CD14-positive monocyte (primary cell): Measurements from ENCODE around the gene PITPNM1. TPM values are rescaled to one million over a fixed set of nuclear protein-coding genes. Genes with fewer than 3 reads are reported as not detected.
A peak's percentile ranks its signal among the peaks of the same experiment; 100 is the strongest.

ENCODE experiments used
- DNase-seq, 3 donors: peaks; one replicate each; pipeline ENCODE4 v3.0.0-alpha.2; 2011 to 2022
- H2AFZ ChIP-seq: 2 replicates; pipeline ENCODE4 v1.6.0; 2012; ENCODE audit warnings: mild to moderate bottlenecking, low read depth, low read length, inconsistent platforms; ENCODE audit not compliant: insufficient read depth, poor library complexity, severe bottlenecking
- H3K27ac ChIP-seq, 2 donors: 1 replicate in 1 of 2; 2 replicates in 1 of 2; pipeline ENCODE4 v1.5.1; 2012 to 2013; ENCODE audit warnings: low read length in 2 of 2, control low read depth in 1 of 2, inconsistent platforms in 1 of 2, low read depth in 1 of 2, mild to moderate bottlenecking in 1 of 2
- H3K27me3 ChIP-seq, 2 donors: one replicate each; pipeline versions ENCODE4 v1.6.0 to v1.6.1; 2011 to 2013; ENCODE audit warnings: low read length in 2 of 2; ENCODE audit not compliant: control insufficient read depth in 2 of 2, insufficient read depth in 2 of 2
- H3K36me3 ChIP-seq, 2 donors: replicated peaks in 1 of 2; 1 replicate in 1 of 2; 2 replicates in 1 of 2; pipeline versions ENCODE4 v1.5.1 to v1.6.1; 2012 to 2013; ENCODE audit warnings: low read length in 2 of 2, control low read depth in 1 of 2, inconsistent platforms in 1 of 2, mild to moderate bottlenecking in 1 of 2; ENCODE audit not compliant: insufficient read depth in 2 of 2, control insufficient read depth in 1 of 2
- H3K4me1 ChIP-seq, 2 donors: 1 replicate in 1 of 2; 2 replicates in 1 of 2; pipeline versions ENCODE4 v1.5.1 to v1.6.1; 2012 to 2013; ENCODE audit warnings: low read length in 2 of 2, control low read depth in 1 of 2, inconsistent platforms in 1 of 2, mild to moderate bottlenecking in 1 of 2, moderate library complexity in 1 of 2; ENCODE audit not compliant: insufficient read depth in 2 of 2, control insufficient read depth in 1 of 2
- H3K4me2 ChIP-seq: replicated peaks from 2 replicates; pipeline ENCODE3; 2012; ENCODE audit warnings: low read length, moderate library complexity, mild to moderate bottlenecking; ENCODE audit not compliant: poor library complexity, severe bottlenecking; ENCODE audit errors: extremely low read depth
- H3K4me3 ChIP-seq, 3 experiments: fragments of 200-600 bp in 1 of 3; sonication (generic) in 1 of 3; replicated peaks in 1 of 3; 1 replicate in 2 of 3; 2 replicates in 1 of 3; pipeline ENCODE4 v1.5.1; 2011 to 2013; ENCODE audit warnings: low read length in 3 of 3, mild to moderate bottlenecking in 3 of 3, control low read depth in 2 of 3, low read depth in 2 of 3, inconsistent platforms in 1 of 3, moderate library complexity in 1 of 3
- H3K79me2 ChIP-seq: 2 replicates; pipeline ENCODE4 v1.6.0; 2012; ENCODE audit warnings: mild to moderate bottlenecking, control low read depth, inconsistent platforms, low read length, moderate library complexity; ENCODE audit not compliant: insufficient read depth
- H3K9ac ChIP-seq: 2 replicates; pipeline ENCODE4 v1.6.0; 2017; ENCODE audit warnings: low read length, mild to moderate bottlenecking; ENCODE audit not compliant: insufficient read depth, poor library complexity, severe bottlenecking
- H3K9me3 ChIP-seq, 2 donors: replicated peaks in 1 of 2; 1 replicate in 1 of 2; 2 replicates in 1 of 2; pipeline versions ENCODE4 v1.5.1 to v1.6.1; 2012 to 2013; ENCODE audit warnings: low read length in 2 of 2, control low read depth in 1 of 2; ENCODE audit not compliant: control insufficient read depth in 1 of 2, insufficient read depth in 1 of 2
- H4K20me1 ChIP-seq: 2 replicates; pipeline ENCODE4 v1.6.0; 2012; ENCODE audit warnings: mild to moderate bottlenecking, low read length, control low read depth, moderate library complexity; ENCODE audit not compliant: insufficient read depth
- H3K27ac Mint-ChIP-seq, 7 donors: one replicate each; pipeline ENCODE4 v1.8.0; 2020; ENCODE audit warnings: mild to moderate bottlenecking in 7 of 7, mixed read lengths in 7 of 7, moderate library complexity in 6 of 7, inconsistent platforms in 2 of 7
- H3K27me3 Mint-ChIP-seq, 3 donors: one replicate each; pipeline ENCODE4 v1.8.0; 2021 to 2022; ENCODE audit warnings: low read depth in 3 of 3, mild to moderate bottlenecking in 3 of 3, mixed read lengths in 3 of 3, moderate library complexity in 3 of 3, inconsistent platforms in 1 of 3
- H3K36me3 Mint-ChIP-seq, 2 donors: one replicate each; pipeline ENCODE4 v1.8.0; 2020; ENCODE audit warnings: mixed read lengths in 2 of 2, inconsistent platforms in 1 of 2, mild to moderate bottlenecking in 1 of 2
- H3K4me1 Mint-ChIP-seq: one replicate; pipeline ENCODE4 v1.8.0; 2020; ENCODE audit warnings: mild to moderate bottlenecking, mixed read lengths
- H3K4me3 Mint-ChIP-seq, 2 donors: one replicate each; pipeline ENCODE4 v1.8.0; 2020; ENCODE audit warnings: mild to moderate bottlenecking in 2 of 2, mixed read lengths in 2 of 2, moderate library complexity in 1 of 2
- H3K9me3 Mint-ChIP-seq, 7 donors: one replicate each; pipeline ENCODE4 v1.8.0; 2020 to 2022; ENCODE audit warnings: mixed read lengths in 7 of 7, mild to moderate bottlenecking in 6 of 7, moderate library complexity in 6 of 7, inconsistent platforms in 2 of 7
- CTCF ChIP-seq: fragments of 200-600 bp; IDR thresholded peaks from one replicate; pipeline ENCODE4 v1.8.0; 2022; ENCODE audit warnings: antibody characterized with exemption, mild to moderate bottlenecking
- WGBS: methylation state at CpG from one replicate; pipeline ENCODE4 v1.1.5; 2013; ENCODE audit warnings: missing lambda C conversion rate; ENCODE audit not compliant: insufficient coverage; 5-methylcytosine and 5-hydroxymethylcytosine counted together
- intact Hi-C, 2 donors: fragments of 100-400 bp; cut with micrococcal nuclease; formaldehyde crosslinking; loops; one replicate each; pipeline versions ENCODE4 v1.15.0 to v1.15.1; 2023
- polyA plus RNA-seq, 3 donors: library from polyadenylated mRNA; depleted of rRNA in 1 of 3; unstranded in 2 of 3; stranded (reverse) in 1 of 3; fragments of 300-500 nt in 2 of 3; fragments of >200 nt in 1 of 3; fragmentation: Illumina TruSeq in 2 of 3; gene quantifications; 1 replicate in 2 of 3; 2 replicates in 1 of 3; pipeline ENCODE4 v1.2.3, GENCODE V29; 2012 to 2021

Gene PITPNM1
- polyA plus RNA-seq, 3 donors, result 11.7 to 122 (median 22.2) TPM

- intact Hi-C loops, result loop anchor here (2.0 to 10.0 kb wide), 3 partner anchors 36 to 229 kb away; partner anchors contain the start of gene TMEM134 (in 1 of the 2)
- H3K36me3 Mint-ChIP-seq, result peaks cover 44 to 62% of the 10 kb centered on the region in 2 donors
- Histone ChIP-seq H3K79me2 (peaks cover 54% of the 10 kb centered on the region), H3K4me3 (peak overlapping the region; percentile 14 to 98 (median 18)), H3K9ac (peak overlapping the region; percentile 71), H3K9me3 (no peaks in the 10 kb centered on the region), H3K4me1 (peaks cover 57 to 68% of the 10 kb centered on the region in 2 donors), H3K27me3 (no peaks in the 10 kb centered on the region), H2AFZ (no peak overlapping the region), H3K27ac (no peak overlapping the region), H4K20me1 (peaks cover 76% of the 10 kb centered on the region), H3K4me2 (peak overlapping the region; percentile 99), H3K36me3 (peaks cover 39 to 40% of the 10 kb centered on the region in 2 donors)
- peak overlapping the region in 3 of 7 donors; percentile 5 to 56 (median 40) for H3K27ac Mint-ChIP-seq
- no peak for DNase-seq
- peak overlapping the region; percentile 73 to 76 for H3K4me3 Mint-ChIP-seq
- peaks cover 0 to 1% (median 0%) of the 10 kb centered on the region in 7 donors for H3K9me3 Mint-ChIP-seq
- 88% methylated on average over 12 of the region's 19 CpGs for WGBS
- no peak for TF ChIP-seq CTCF
- peaks cover 0 to 8% (median 0%) of the 10 kb centered on the region in 3 donors for H3K27me3 Mint-ChIP-seq
- peaks cover 41% of the 10 kb centered on the region for H3K4me1 Mint-ChIP-seq
Observed at GRCh38 chr11:67503119-67504004, 1.8 kb downstream of the PITPNM1 start.

- intact Hi-C loops, result loop anchor here (5.0 to 10.0 kb wide), 2 partner anchors 35 to 228 kb away; partner anchors contain the start of gene TMEM134 (in 1 of the 2)
- Mint-ChIP-seq H3K9me3 (peaks cover 0 to 1% (median 0%) of the 10 kb centered on the region in 7 donors), H3K4me1 (peaks cover 41% of the 10 kb centered on the region), H3K4me3 (no peak overlapping the region), H3K27me3 (peaks cover 0 to 8% (median 0%) of the 10 kb centered on the region in 3 donors), H3K36me3 (peaks cover 54 to 71% of the 10 kb centered on the region in 2 donors), H3K27ac (peak overlapping the region in 1 of 7 donors; percentile 6)
- no peak for TF ChIP-seq CTCF
- peaks cover 48 to 49% of the 10 kb centered on the region in 2 donors for H3K36me3 ChIP-seq
- peaks cover 51% of the 10 kb centered on the region for H3K79me2 ChIP-seq
- H3K4me3 ChIP-seq, result no peak overlapping the region
- no peak for DNase-seq
- no peak overlapping the region for H3K9ac ChIP-seq
- no peaks in the 10 kb centered on the region for H3K27me3 ChIP-seq
- no peak overlapping the region for H2AFZ ChIP-seq
- H3K27ac ChIP-seq, result no peak overlapping the region
- peaks cover 79% of the 10 kb centered on the region for H4K20me1 ChIP-seq
- H3K9me3 ChIP-seq, result no peaks in the 10 kb centered on the region
- H3K4me2 ChIP-seq, result no peak overlapping the region
- H3K4me1 ChIP-seq, result peaks cover 53 to 63% of the 10 kb centered on the region in 2 donors
- WGBS, result 100% methylated on average over 7 of the region's 18 CpGs
Observed at GRCh38 chr11:67502328-67502979, 2.7 kb downstream of the PITPNM1 start.
